Adrenal gland (tissue), 12 donors: Measurements from ENCODE around the gene PPME1. TPM values are rescaled to one million over a fixed set of nuclear protein-coding genes. Genes with fewer than 3 reads are reported as not detected.

ENCODE experiments used
- DNase-seq, 7 donors: peaks; one replicate each; pipeline ENCODE4 v3.0.0-alpha.2; 2019 to 2020
- H3K27ac ChIP-seq, 5 donors: fragments of 200-600 bp; sonication (generic) in 4 of 5; 1 replicate in 3 of 5; 2 replicates in 2 of 5; pipeline versions ENCODE4 v1.5.1 to v1.8.0; 2016 to 2020; ENCODE audit warnings: mild to moderate bottlenecking in 1 of 5
- H3K27me3 ChIP-seq: fragments of 200-600 bp; 2 replicates; pipeline ENCODE4 v1.8.0; 2021
- H3K36me3 ChIP-seq, 2 donors: fragments of 200-600 bp; replicated peaks in 1 of 2; 1 replicate in 1 of 2; 2 replicates in 1 of 2; pipeline versions ENCODE4 v1.5.1 to v1.8.0; 2018 to 2022
- H3K4me1 ChIP-seq, 2 donors: fragments of 200-600 bp; replicated peaks in 1 of 2; 1 replicate in 1 of 2; 2 replicates in 1 of 2; pipeline versions ENCODE4 v1.5.1 to v1.8.0; 2018 to 2021
- H3K4me3 ChIP-seq, 4 donors: fragments of 200-600 bp; sonication (generic) in 3 of 4; one replicate each; pipeline ENCODE4 v1.5.1; 2016 to 2018
- H3K9me3 ChIP-seq, 3 donors: fragments of 200-600 bp; sonication (generic) in 1 of 3; replicated peaks in 1 of 3; 1 replicate in 2 of 3; 2 replicates in 1 of 3; pipeline versions ENCODE4 v1.5.1 to v1.8.0; 2016 to 2021
- CTCF ChIP-seq, 6 experiments: fragments of 450-650 bp in 4 of 6; fragments of 200-600 bp in 2 of 6; sonication (generic) in 1 of 6; IDR thresholded peaks; 1 replicate in 5 of 6; 2 replicates in 1 of 6; pipeline versions ENCODE4 v1.5.1 to v1.8.0; 2016 to 2021; ENCODE audit warnings: antibody characterized with exemption in 6 of 6, mild to moderate bottlenecking in 2 of 6, moderate library complexity in 1 of 6
- POLR2A ChIP-seq, 2 donors: fragments of 450-650 bp; IDR thresholded peaks; one replicate each; pipeline ENCODE4 v1.6.1; 2017; ENCODE audit warnings: antibody characterized with exemption in 2 of 2, mild to moderate bottlenecking in 2 of 2, moderate library complexity in 1 of 2
- WGBS, 4 donors: extraction: QIAGEN DNeasy Blood & Tissue Kit in 2 of 4; methylation state at CpG; one replicate each; pipeline versions ENCODE4 v1.1.5 to v1.1.7; 2013 to 2017; 5-methylcytosine and 5-hydroxymethylcytosine counted together
- intact Hi-C, 2 donors: fragments of 100-400 bp; cut with DNase I; formaldehyde crosslinking; loops; one replicate each; pipeline versions ENCODE4 v1.14.1 to v1.15.0; 2022 to 2023
- polyA plus RNA-seq, 3 donors: library from polyadenylated mRNA; stranded (reverse); fragments of 200-250 nt in 2 of 3; fragments of 350-450 nt in 1 of 3; fragmentation: Illumina TruSeq in 1 of 3; extraction: RNeasy Lipid Tissue Mini Kit (QIAGEN cat#74804) in 1 of 3; gene quantifications; one replicate each; pipeline ENCODE4 v1.2.3, GENCODE V29; 2013 to 2014
- total RNA-seq, 9 donors: library from RNA; depleted of rRNA in 4 of 9; stranded (reverse); fragments of >200 nt in 4 of 9; fragments of 120-200 nt in 1 of 9; fragmentation: NEBNext Ultra II Directional in 1 of 9; extraction: Animal tissue kit (Norgen Biotek cat#: 25700) in 1 of 9; gene quantifications; one replicate each; pipeline versions ENCODE4 v1.1.0 to v1.2.4, GENCODE V29; 2013 to 2023
- donor health status: healthy with polysubstance abuse.
- donor health status: Bipolar disorder and iron deficiency.
- donor health status: DM: yes; HTN: yes; CAD: no.
- donor health status: DM: no; HTN: no; CAD: no.
- donor health status: DM: no; HTN: no; CAD: no.
- donor health status: DM: yes; HTN: yes; CAD: no.

PPME1 gene
- total and polyA plus RNA-seq, 12 donors = 29.6 to 71.6 (median 48.2) TPM

GRCh38 chr11:74132833-74133232 lies 38.3 kb upstream of the PPME1 start:
- H3K4me1 ChIP-seq = peaks cover under 1 to 2% of the 10 kb centered on the region in 2 donors
- H3K36me3 ChIP-seq = peaks cover 0 to 12% of the 10 kb centered on the region in 2 donors
- DNase-seq = no peak
- 85 to 97% (median 91%) methylated on average over 3 of the region's 3 CpGs for WGBS, 4 donors
- H3K4me3 ChIP-seq = no peak overlapping the region
- TF ChIP-seq POLR2A (IDR thresholded peaks at IDR 0.05) = no peak
- no peak for TF ChIP-seq CTCF (IDR thresholded peaks at IDR 0.05)
- H3K27me3 ChIP-seq = no peaks in the 10 kb centered on the region
- H3K27ac ChIP-seq = no peak overlapping the region
- intact Hi-C loops = no loop called here
- H3K9me3 ChIP-seq = no peaks in the 10 kb centered on the region

- Histone ChIP-seq H3K36me3 (peaks cover 0 to 12% of the 10 kb centered on the region in 2 donors), H3K27ac (no peak overlapping the region), H3K27me3 (no peaks in the 10 kb centered on the region), H3K4me3 (no peak overlapping the region), H3K9me3 (no peaks in the 10 kb centered on the region), H3K4me1 (peaks cover 6 to 8% of the 10 kb centered on the region in 2 donors)
- TF ChIP-seq CTCF (IDR thresholded peaks at IDR 0.05) (no peak), POLR2A (IDR thresholded peaks at IDR 0.05) (no peak)
- DNase-seq = no peak
- intact Hi-C loops = no loop called here
- 95 to 98% (median 97%) methylated on average over 3 of the region's 3 CpGs for WGBS, 4 donors
Observed at GRCh38 chr11:74133436-74133835, 37.7 kb upstream of the PPME1 start.

- TF ChIP-seq POLR2A (IDR thresholded peaks at IDR 0.05) (no peak), CTCF (IDR thresholded peaks at IDR 0.05) (no peak)
- H3K4me3 ChIP-seq = no peak overlapping the region
- no peak overlapping the region for H3K27ac ChIP-seq
- DNase-seq = no peak
- H3K27me3 ChIP-seq = no peaks in the 10 kb centered on the region
- intact Hi-C loops = no loop called here
- 97 to 100% (median 99%) methylated on average over 3 of the region's 3 CpGs for whole genome bisulfite sequencing, 4 donors
- peaks cover 0 to 12% of the 10 kb centered on the region in 2 donors for H3K36me3 ChIP-seq
- H3K4me1 ChIP-seq = peaks cover 7 to 19% of the 10 kb centered on the region in 2 donors
- H3K9me3 ChIP-seq = no peaks in the 10 kb centered on the region
Observed at GRCh38 chr11:74134661-74135060, 36.4 kb upstream of the PPME1 start.

- Histone ChIP-seq H3K9me3 (no peaks in the 10 kb centered on the region), H3K27me3 (no peaks in the 10 kb centered on the region), H3K4me1 (peaks cover 7 to 20% of the 10 kb centered on the region in 2 donors), H3K27ac (no peak overlapping the region), H3K4me3 (no peak overlapping the region), H3K36me3 (peaks cover 0 to 12% of the 10 kb centered on the region in 2 donors)
- no peak for DNase-seq
- intact Hi-C loops = no loop called here
- 62 to 78% (median 69%) methylated on average over 3 of the region's 3 CpGs for WGBS, 4 donors
- TF ChIP-seq POLR2A (IDR thresholded peaks at IDR 0.05) (no peak), CTCF (IDR thresholded peaks at IDR 0.05) (no peak)
Observed at GRCh38 chr11:74135127-74135840, 35.8 kb upstream of the PPME1 start.
